ENCODE measurements around the gene TSHZ2. TPM values are rescaled to one million over a fixed set of nuclear protein-coding genes. Genes with fewer than 3 reads are reported as not detected.
"Not testable (repeated sequence)": the region's sequence is repeated elsewhere in the genome, so short reads cannot be mapped to it uniquely, and the experiment has no call there.

The TSHZ2 gene
- total RNA-seq, 1 donor from 2014 or later: 5.2 TPM

DNA sequence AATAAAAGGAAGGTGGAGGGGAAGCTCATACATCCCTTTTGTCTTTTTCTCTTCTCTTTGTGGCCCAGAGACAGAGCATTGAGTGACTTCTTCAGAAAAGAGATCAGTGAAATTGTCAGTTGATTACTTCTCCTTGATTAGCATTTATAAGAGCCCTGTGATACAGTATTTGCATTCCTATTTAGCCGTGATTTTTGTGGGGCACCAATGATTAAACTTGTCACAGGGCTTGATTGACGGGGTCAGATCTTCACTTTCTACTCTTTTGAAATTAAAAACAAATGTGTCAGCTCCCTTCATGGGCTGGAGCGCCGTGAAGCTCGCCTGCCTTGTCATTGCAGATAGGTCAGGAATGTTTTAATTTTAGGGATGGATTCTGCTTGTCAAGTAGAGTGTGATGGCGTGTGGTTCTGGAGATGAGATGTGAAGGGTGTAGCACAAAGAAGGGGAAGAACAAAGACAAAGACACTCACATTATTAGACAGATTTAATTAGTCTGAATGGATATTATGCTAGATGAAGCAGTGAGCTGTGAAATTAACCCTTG, 454.7 kb downstream of the TSHZ2 start:
- Histone ChIP-seq H3K4me1 (no peaks in the 10 kb centered on the region), H3K27ac (no peak overlapping the region), H3K27me3 (no peaks in the 10 kb centered on the region), H3K9me3 (no peaks in the 10 kb centered on the region), H3K4me3 (no peak overlapping the region), H3K36me3 (no peaks in the 10 kb centered on the region)
- DNase-seq (no peak), ATAC-seq (no peak)
- TF ChIP-seq, protein P1, sequence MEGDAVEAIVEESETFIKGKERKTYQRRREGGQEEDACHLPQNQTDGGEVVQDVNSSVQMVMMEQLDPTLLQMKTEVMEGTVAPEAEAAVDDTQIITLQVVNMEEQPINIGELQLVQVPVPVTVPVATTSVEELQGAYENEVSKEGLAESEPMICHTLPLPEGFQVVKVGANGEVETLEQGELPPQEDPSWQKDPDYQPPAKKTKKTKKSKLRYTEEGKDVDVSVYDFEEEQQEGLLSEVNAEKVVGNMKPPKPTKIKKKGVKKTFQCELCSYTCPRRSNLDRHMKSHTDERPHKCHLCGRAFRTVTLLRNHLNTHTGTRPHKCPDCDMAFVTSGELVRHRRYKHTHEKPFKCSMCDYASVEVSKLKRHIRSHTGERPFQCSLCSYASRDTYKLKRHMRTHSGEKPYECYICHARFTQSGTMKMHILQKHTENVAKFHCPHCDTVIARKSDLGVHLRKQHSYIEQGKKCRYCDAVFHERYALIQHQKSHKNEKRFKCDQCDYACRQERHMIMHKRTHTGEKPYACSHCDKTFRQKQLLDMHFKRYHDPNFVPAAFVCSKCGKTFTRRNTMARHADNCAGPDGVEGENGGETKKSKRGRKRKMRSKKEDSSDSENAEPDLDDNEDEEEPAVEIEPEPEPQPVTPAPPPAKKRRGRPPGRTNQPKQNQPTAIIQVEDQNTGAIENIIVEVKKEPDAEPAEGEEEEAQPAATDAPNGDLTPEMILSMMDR (IDR thresholded peaks at IDR 0.05): no peak
- intact Hi-C loops (cut with DNase I): no loop called here

DNA sequence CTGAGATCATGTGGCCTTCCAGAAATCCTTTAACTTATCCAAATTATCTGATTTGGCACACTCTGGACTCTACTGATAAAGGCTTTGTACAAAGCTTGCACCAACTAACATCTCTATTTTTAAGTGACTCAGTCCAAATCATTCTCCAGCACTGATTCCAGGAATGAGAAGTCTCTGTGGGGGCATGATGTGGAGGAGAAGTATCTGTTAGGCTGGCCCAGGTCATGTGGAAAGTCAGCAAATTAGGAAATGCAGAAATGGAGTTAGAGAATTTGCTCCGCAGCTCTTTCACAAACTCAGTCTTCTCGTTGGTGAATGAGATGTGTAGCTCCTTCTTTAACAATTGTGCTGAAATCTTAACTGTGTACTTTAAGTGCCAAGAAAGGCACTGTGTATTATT, 455.8 kb downstream of the TSHZ2 start:
- Histone ChIP-seq H3K4me3 (no peak overlapping the region), H3K27ac (no peak overlapping the region), H3K36me3 (no peaks in the 10 kb centered on the region), H3K27me3 (no peaks in the 10 kb centered on the region), H3K4me1 (no peaks in the 10 kb centered on the region), H3K9me3 (no peaks in the 10 kb centered on the region)
- no peak for ATAC-seq
- intact Hi-C loops (cut with DNase I): no loop called here
- TF ChIP-seq, protein P1 (IDR thresholded peaks at IDR 0.05): no peak
- DNase-seq: no peak

- ATAC-seq: no peak
- intact Hi-C loops (cut with DNase I): no loop called here
These were observed 456.4 kb downstream of the TSHZ2 start for GRCh38 chr20:53428588-53428987.

DNA sequence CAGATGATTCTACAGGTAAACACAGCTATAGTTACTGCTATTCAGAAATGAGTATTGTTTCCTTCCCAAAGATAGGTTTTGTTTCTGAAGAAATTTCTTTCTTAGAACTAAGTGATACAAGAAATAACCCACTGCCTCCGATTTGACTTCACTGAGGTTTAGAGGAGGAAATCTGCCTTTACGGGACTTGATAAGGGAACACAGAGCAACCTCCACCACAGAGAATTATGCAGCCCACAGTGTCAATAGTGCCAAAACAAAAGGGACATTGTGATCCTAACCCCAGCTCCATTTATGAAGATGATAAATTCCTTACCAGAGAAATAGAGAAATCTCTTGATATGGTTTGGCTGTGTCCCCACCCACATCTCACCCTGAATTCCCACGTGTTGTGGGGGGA, 456.8 kb downstream of the TSHZ2 start:
- Histone ChIP-seq H3K4me1 (no peaks in the 10 kb centered on the region), H3K9me3 (no peaks in the 10 kb centered on the region), H3K27me3 (no peaks in the 10 kb centered on the region), H3K4me3 (no peak overlapping the region), H3K27ac (no peak overlapping the region), H3K36me3 (no peaks in the 10 kb centered on the region)
- DNase-seq: no peak
- no peak for ATAC-seq
- TF ChIP-seq, protein P1 (IDR thresholded peaks at IDR 0.05): no peak
- intact Hi-C loops (cut with DNase I): no loop called here

More at GRCh38 chr20:53428588-53428987, 456.4 kb downstream of the TSHZ2 start:
- no peak for DNase-seq
- Histone ChIP-seq H3K9me3 (no peaks in the 10 kb centered on the region), H3K27ac (no peak overlapping the region), H3K27me3 (no peaks in the 10 kb centered on the region), H3K4me3 (no peak overlapping the region), H3K4me1 (no peaks in the 10 kb centered on the region), H3K36me3 (no peaks in the 10 kb centered on the region)
- TF ChIP-seq, protein P1 (IDR thresholded peaks at IDR 0.05): no peak

DNA sequence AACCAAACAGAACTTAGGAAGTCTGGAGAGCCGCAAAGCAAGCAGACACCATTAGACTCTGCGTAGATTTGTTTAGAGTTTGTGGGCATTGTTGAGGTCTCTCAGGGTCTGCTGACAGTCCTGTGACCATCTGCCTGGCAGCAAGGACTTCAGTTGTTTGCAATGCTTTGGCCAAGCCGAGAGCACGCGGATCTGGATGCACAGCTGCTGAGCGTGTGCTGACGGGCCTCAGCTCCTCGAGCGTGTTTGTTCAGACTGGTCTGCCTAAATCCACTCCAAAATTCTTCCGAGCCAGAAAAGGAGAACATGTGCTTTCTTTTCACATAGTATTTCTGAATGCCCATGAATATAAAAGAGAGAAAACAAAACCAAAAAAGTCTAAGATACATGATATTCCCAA, 462.5 kb downstream of the TSHZ2 start:
- no peak overlapping the region for H3K27ac ChIP-seq
- TF ChIP-seq, protein P1 (IDR thresholded peaks at IDR 0.05): no peak
- no peaks in the 10 kb centered on the region for H3K4me1 ChIP-seq
- no peaks in the 10 kb centered on the region for H3K36me3 ChIP-seq
- no peak overlapping the region for H3K4me3 ChIP-seq
- intact Hi-C loops (cut with DNase I): no loop called here
- no peaks in the 10 kb centered on the region for H3K9me3 ChIP-seq
- no peak for DNase-seq
- no peaks in the 10 kb centered on the region for H3K27me3 ChIP-seq
- no peak for ATAC-seq

GRCh38 chr20:53436927-53437326, 464.8 kb downstream of the TSHZ2 start:
- not testable (repeated sequence) for DNase-seq

More at GRCh38 chr20:53436927-53437326, 464.8 kb downstream of the TSHZ2 start:
- ATAC-seq; H3K27me3 ChIP-seq; H3K4me1 ChIP-seq; intact Hi-C loops (cut with DNase I); H3K27ac ChIP-seq; H3K9me3 ChIP-seq; H3K4me3 ChIP-seq; H3K36me3 ChIP-seq: not testable (repeated sequence)

Measured in upper lobe of right lung (tissue), 1 donor.